ENCODE results near the gene CYP4X1. TPM values are rescaled to one million over a fixed set of nuclear protein-coding genes. Genes with fewer than 3 reads are reported as not detected.
"Not testable (repeated sequence)": the region's sequence is repeated elsewhere in the genome, so short reads cannot be mapped to it uniquely, and the experiment has no call there.

The CYP4X1 gene
- total RNA-seq, 1 donor from 2014 or later, result not detected

DNA sequence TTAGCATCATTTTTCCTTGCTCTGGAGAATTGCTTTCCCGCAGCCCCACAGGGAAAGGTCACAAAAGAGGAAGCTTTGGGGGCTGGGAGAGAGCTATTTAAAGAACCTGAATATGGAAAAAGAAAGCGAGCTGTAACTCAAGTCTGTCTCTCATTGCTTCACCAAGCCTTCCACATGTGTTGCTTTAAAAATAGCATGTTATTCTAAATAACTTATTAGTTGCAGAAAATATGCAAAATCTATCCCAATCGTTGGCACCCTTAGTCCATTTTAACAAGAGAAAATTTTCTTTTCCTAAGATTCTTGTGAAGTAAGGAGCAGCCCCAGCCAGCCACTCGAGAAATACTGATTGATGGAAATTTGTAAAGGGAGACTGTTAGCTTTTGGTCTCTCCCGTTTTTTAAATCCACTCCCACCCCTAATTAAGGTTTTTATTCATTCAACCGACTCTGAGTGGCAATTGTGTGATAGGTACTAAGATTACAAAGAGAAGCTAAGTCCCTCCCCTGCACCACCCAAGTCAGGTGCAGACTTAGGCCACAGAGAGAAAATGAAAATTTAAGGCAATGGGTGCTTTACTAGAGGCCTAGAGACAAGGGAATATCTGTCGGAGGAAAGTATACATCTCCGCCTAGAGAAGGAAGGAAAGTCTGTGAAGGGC, 802 bp downstream of the CYP4X1 start:
- Mint-ChIP-seq H3K27me3 (ENCODE audit: insufficient read depth) (peaks cover 30% of the 10 kb centered on the region), H3K4me3 (no peak overlapping the region), H3K27ac (no peak overlapping the region), H3K4me1 (ENCODE audit: low read depth) (no peaks in the 10 kb centered on the region), H3K36me3 (ENCODE audit: low read depth) (no peaks in the 10 kb centered on the region), H3K9me3 (no peaks in the 10 kb centered on the region)
- DNase-seq (ENCODE audit: low spot score), result no peak
- intact Hi-C loops (cut with micrococcal nuclease), result no loop called here

GRCh38 chr1:47030170-47030805, 6.8 kb downstream of the CYP4X1 start:
- Mint-ChIP-seq H3K9me3 (no peaks in the 10 kb centered on the region), H3K27me3 (ENCODE audit: insufficient read depth) (peaks cover 16% of the 10 kb centered on the region), H3K27ac (no peak overlapping the region), H3K36me3 (ENCODE audit: low read depth) (no peaks in the 10 kb centered on the region), H3K4me1 (ENCODE audit: low read depth) (no peaks in the 10 kb centered on the region), H3K4me3 (no peak overlapping the region)
- DNase-seq (ENCODE audit: low spot score), result no peak
- intact Hi-C loops (cut with micrococcal nuclease), result no loop called here

DNA sequence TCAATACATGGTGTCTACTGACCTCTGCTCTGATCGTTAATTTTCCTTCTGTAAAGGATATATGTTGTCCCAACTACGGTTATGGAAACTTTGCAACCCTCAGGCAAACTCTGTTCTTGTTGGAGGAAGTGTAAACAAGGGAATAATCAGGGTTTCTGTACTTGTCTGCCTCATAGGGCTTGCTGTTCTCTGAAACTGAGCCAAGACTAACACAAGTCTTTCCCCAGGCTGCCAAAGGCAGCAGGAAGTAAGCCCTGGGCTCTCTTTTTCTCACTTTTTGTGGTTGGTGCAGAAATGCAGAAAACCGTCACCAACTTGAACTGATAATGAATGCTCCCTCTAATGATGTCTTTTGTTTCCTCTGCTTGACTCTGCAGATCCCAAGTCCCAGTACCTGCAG, 7.6 kb downstream of the CYP4X1 start:
- Mint-ChIP-seq H3K9me3 (no peaks in the 10 kb centered on the region), H3K4me3 (no peak overlapping the region), H3K36me3 (ENCODE audit: low read depth) (no peaks in the 10 kb centered on the region), H3K27ac (no peak overlapping the region), H3K4me1 (ENCODE audit: low read depth) (no peaks in the 10 kb centered on the region), H3K27me3 (ENCODE audit: insufficient read depth) (peaks cover 12% of the 10 kb centered on the region)
- no peak for DNase-seq (ENCODE audit: low spot score)
- intact Hi-C loops (cut with micrococcal nuclease), result no loop called here

- no peaks in the 10 kb centered on the region for H3K36me3 Mint-ChIP-seq (ENCODE audit: low read depth)
- H3K9me3 Mint-ChIP-seq, result no peaks in the 10 kb centered on the region
- H3K27ac Mint-ChIP-seq, result no peak overlapping the region
- intact Hi-C loops (cut with micrococcal nuclease), result no loop called here
- H3K27me3 Mint-ChIP-seq (ENCODE audit: insufficient read depth), result peaks cover 12% of the 10 kb centered on the region
- H3K4me1 Mint-ChIP-seq (ENCODE audit: low read depth), result no peaks in the 10 kb centered on the region
- no peak overlapping the region for H3K4me3 Mint-ChIP-seq
- no peak for DNase-seq (ENCODE audit: low spot score)
Measured at GRCh38 chr1:47031585-47031984, 8.1 kb downstream of the CYP4X1 start.

DNA sequence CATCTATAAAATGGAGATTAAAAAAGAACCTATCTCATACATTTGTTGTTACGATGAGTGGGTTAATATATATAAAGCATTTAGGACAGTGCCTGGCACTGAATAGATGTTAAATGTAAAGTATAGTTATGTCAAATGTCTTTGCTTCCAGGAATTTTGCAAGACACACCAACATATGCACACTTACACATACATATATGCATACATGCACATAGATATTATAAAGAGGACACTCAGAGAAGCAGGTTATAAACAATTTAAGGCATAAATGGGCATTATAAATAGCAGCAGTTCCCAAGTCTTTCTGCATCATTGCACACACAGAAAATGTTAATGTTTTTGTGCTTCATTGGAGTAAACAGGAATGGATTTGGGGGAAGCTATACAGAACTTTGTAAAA, 13.3 kb downstream of the CYP4X1 start:
- Mint-ChIP-seq H3K4me3 (no peak overlapping the region), H3K27ac (no peak overlapping the region), H3K4me1 (ENCODE audit: low read depth) (no peaks in the 10 kb centered on the region), H3K27me3 (ENCODE audit: insufficient read depth) (peaks cover 18% of the 10 kb centered on the region), H3K36me3 (ENCODE audit: low read depth) (no peaks in the 10 kb centered on the region), H3K9me3 (no peaks in the 10 kb centered on the region)
- intact Hi-C loops (cut with micrococcal nuclease), result no loop called here
- no peak for DNase-seq (ENCODE audit: low spot score)

GRCh38 chr1:47059376-47059775, 35.9 kb downstream of the CYP4X1 start:
- Mint-ChIP-seq H3K4me1 (ENCODE audit: low read depth) (no peaks in the 10 kb centered on the region), H3K36me3 (ENCODE audit: low read depth) (no peaks in the 10 kb centered on the region), H3K9me3 (no peaks in the 10 kb centered on the region), H3K27me3 (ENCODE audit: insufficient read depth) (peaks cover 9% of the 10 kb centered on the region), H3K4me3 (no peak overlapping the region), H3K27ac (no peak overlapping the region)
- no peak for DNase-seq (ENCODE audit: low spot score)
- intact Hi-C loops (cut with micrococcal nuclease), result no loop called here

GRCh38 chr1:47067097-47067594, 43.7 kb downstream of the CYP4X1 start, which contains the start of gene CYP4Z1:
TSS of gene CYP4Z1 (plus strand) at chr1:47067231. CDS start at chr1:47067491, 260 bp downstream.
- no peak within 1 kb of the TSS for H3K27ac Mint-ChIP-seq
- no peak for DNase-seq (ENCODE audit: low spot score)
- H3K36me3 Mint-ChIP-seq (ENCODE audit: low read depth), result no peaks in the 10 kb centered on the region
- no peak within 1 kb of the TSS for H3K4me3 Mint-ChIP-seq
- no peaks in the 10 kb centered on the region for H3K9me3 Mint-ChIP-seq
- H3K4me1 Mint-ChIP-seq (ENCODE audit: low read depth), result no peaks in the 10 kb centered on the region
- intact Hi-C loops (cut with micrococcal nuclease), result no loop called here
- peaks cover 6% of the 10 kb centered on the region for H3K27me3 Mint-ChIP-seq (ENCODE audit: insufficient read depth)

- H3K4me3 Mint-ChIP-seq; H3K36me3 Mint-ChIP-seq (ENCODE audit: low read depth): not testable (repeated sequence)
Measured at GRCh38 chr1:47069080-47069479, 45.6 kb downstream of the CYP4X1 start.

GRCh38 chr1:47069509-47069908, 46.0 kb downstream of the CYP4X1 start:
- DNase-seq (ENCODE audit: low spot score); H3K9me3 Mint-ChIP-seq; H3K36me3 Mint-ChIP-seq (ENCODE audit: low read depth); H3K4me1 Mint-ChIP-seq (ENCODE audit: low read depth); intact Hi-C loops (cut with micrococcal nuclease); H3K4me3 Mint-ChIP-seq; H3K27ac Mint-ChIP-seq; H3K27me3 Mint-ChIP-seq (ENCODE audit: insufficient read depth): not testable (repeated sequence)

More at GRCh38 chr1:47069080-47069479, 45.6 kb downstream of the CYP4X1 start:
- H3K27ac Mint-ChIP-seq; intact Hi-C loops (cut with micrococcal nuclease); H3K9me3 Mint-ChIP-seq; DNase-seq (ENCODE audit: low spot score); H3K27me3 Mint-ChIP-seq (ENCODE audit: insufficient read depth); H3K4me1 Mint-ChIP-seq (ENCODE audit: low read depth): not testable (repeated sequence)

GRCh38 chr1:47089356-47089755, 65.9 kb downstream of the CYP4X1 start:
- H3K36me3 Mint-ChIP-seq (ENCODE audit: low read depth); H3K27ac Mint-ChIP-seq; intact Hi-C loops (cut with micrococcal nuclease); H3K9me3 Mint-ChIP-seq; H3K4me3 Mint-ChIP-seq; H3K27me3 Mint-ChIP-seq (ENCODE audit: insufficient read depth); H3K4me1 Mint-ChIP-seq (ENCODE audit: low read depth): not testable (repeated sequence)
- DNase-seq (ENCODE audit: low spot score), result peak; percentile 12

DNA sequence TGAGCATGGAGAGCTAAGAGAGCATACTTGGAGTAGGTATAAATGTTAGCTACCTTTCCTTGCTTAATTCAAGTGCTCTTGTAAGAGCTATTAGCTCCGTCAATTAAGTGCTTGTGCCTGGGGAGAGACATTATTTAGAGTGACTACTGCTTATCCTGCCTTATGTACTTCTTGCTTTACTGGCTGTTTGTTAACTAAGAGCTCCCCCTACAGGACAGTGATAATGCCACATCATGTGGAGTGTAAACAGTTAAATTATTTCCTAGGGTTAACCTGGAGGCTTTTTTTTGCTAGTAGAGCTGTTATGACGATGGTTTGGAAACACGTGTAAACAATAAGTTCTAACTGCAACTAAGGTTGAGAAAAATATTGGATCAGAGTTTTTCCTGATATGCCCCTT, 68.0 kb downstream of the CYP4X1 start:
- H3K27me3 Mint-ChIP-seq (ENCODE audit: insufficient read depth); H3K9me3 Mint-ChIP-seq; DNase-seq (ENCODE audit: low spot score); H3K27ac Mint-ChIP-seq; H3K4me1 Mint-ChIP-seq (ENCODE audit: low read depth); H3K4me3 Mint-ChIP-seq; intact Hi-C loops (cut with micrococcal nuclease); H3K36me3 Mint-ChIP-seq (ENCODE audit: low read depth): not testable (repeated sequence)

All from activated T-helper 1 cell treated with anti-CD3 and anti-CD28 coated beads, Interleukin-12 subunit alpha, Interleukin-12 subunit beta, Interleukin-2, Interleukin-4 antibody, amounts not matched to agents 30 ng/mL and 10 ng/mL and 1 ng/mL, durations not matched to agents 14 hours and 24 hours and 36 hours (primary cell).